GM19035 (cell line): Measurements from ENCODE around the gene NMNAT2.

Experiments
- ATAC-seq: cut with Tn5 transposase; IDR thresholded peaks from one replicate; pipeline ENCODE4 v1.9.1; 2021; ENCODE audit not compliant: unreplicated experiment

NMNAT2 gene

GRCh38 chr1:183319606-183320005 is 98.6 kb downstream of the NMNAT2 start:
- ATAC-seq, result no peak

- ATAC-seq, result no peak
Measured at GRCh38 chr1:183319051-183319450, 99.1 kb downstream of the NMNAT2 start.

GRCh38 chr1:183318433-183318832 is 99.7 kb downstream of the NMNAT2 start:
- ATAC-seq, result peak; percentile 55

GRCh38 chr1:183315991-183316758 is 102.0 kb downstream of the NMNAT2 start:
- ATAC-seq, result no peak

GRCh38 chr1:183313063-183313462 is 105.1 kb downstream of the NMNAT2 start:
- ATAC-seq, result no peak

GRCh38 chr1:183310753-183311479 is 107.3 kb downstream of the NMNAT2 start:
- no peak for ATAC-seq

GRCh38 chr1:183308719-183309118 is 109.5 kb downstream of the NMNAT2 start:
- ATAC-seq, result no peak

GRCh38 chr1:183306317-183307042 is 111.7 kb downstream of the NMNAT2 start:
- no peak for ATAC-seq

GRCh38 chr1:183304440-183305107 is 113.6 kb downstream of the NMNAT2 start:
- no peak for ATAC-seq

- ATAC-seq, result no peak
Measured at GRCh38 chr1:183303901-183304300, 114.3 kb downstream of the NMNAT2 start.

- ATAC-seq, result no peak
Measured at GRCh38 chr1:183303323-183303645, 114.9 kb downstream of the NMNAT2 start.

- no peak for ATAC-seq
Measured at GRCh38 chr1:183302452-183303322, 115.5 kb downstream of the NMNAT2 start.

- ATAC-seq, result no peak
Measured at GRCh38 chr1:183301239-183301638, 116.9 kb downstream of the NMNAT2 start.

- no peak for ATAC-seq
Measured at GRCh38 chr1:183300828-183301227, 117.4 kb downstream of the NMNAT2 start.

- ATAC-seq, result no peak
Measured at GRCh38 chr1:183300395-183300794, 117.8 kb downstream of the NMNAT2 start.

GRCh38 chr1:183296782-183297181 is 121.4 kb downstream of the NMNAT2 start:
- no peak for ATAC-seq

- ATAC-seq, result no peak
Measured at GRCh38 chr1:183295521-183295920, 122.7 kb downstream of the NMNAT2 start.

- no peak for ATAC-seq
Measured at GRCh38 chr1:183293876-183294275, 124.3 kb downstream of the NMNAT2 start.

GRCh38 chr1:183293241-183293640 is 124.9 kb downstream of the NMNAT2 start:
- no peak for ATAC-seq

GRCh38 chr1:183291802-183292514 is 126.2 kb downstream of the NMNAT2 start:
- no peak for ATAC-seq
